GM12872 (cell line): ENCODE measurements around the gene GNAI1.

Source experiments
- CTCF ChIP-seq: IDR thresholded peaks from 3 replicates; pipeline ENCODE4 v1.5.1; 2011; ENCODE audit warnings: low read depth, mild to moderate bottlenecking, low read length, moderate library complexity; ENCODE audit not compliant: insufficient read depth

GNAI1 gene

GRCh38 chr7:80141376-80141775 is 6.7 kb downstream of the GNAI1 start:
- no peak for TF ChIP-seq CTCF

- no peak for TF ChIP-seq CTCF
Measured at GRCh38 chr7:80142853-80143580, 8.4 kb downstream of the GNAI1 start.

- TF ChIP-seq CTCF: no peak
Measured at GRCh38 chr7:80145780-80146422, 11.3 kb downstream of the GNAI1 start.

GRCh38 chr7:80146545-80147182 is 12.0 kb downstream of the GNAI1 start:
- TF ChIP-seq CTCF: no peak

- TF ChIP-seq CTCF: no peak
Measured at GRCh38 chr7:80147543-80148391, 13.1 kb downstream of the GNAI1 start.

- TF ChIP-seq CTCF: no peak
Measured at GRCh38 chr7:80150611-80151273, 16.1 kb downstream of the GNAI1 start.
